NCI-H526 treated with DMSO at 0.1 percent for 48 hours (cell line): ENCODE measurements around the gene GPSM1.

Source experiments
- DNase-seq: peaks from one replicate; lab custom pipeline; 2025; lab: John Stamatoyannopoulos, UW

Gene GPSM1, protein sequence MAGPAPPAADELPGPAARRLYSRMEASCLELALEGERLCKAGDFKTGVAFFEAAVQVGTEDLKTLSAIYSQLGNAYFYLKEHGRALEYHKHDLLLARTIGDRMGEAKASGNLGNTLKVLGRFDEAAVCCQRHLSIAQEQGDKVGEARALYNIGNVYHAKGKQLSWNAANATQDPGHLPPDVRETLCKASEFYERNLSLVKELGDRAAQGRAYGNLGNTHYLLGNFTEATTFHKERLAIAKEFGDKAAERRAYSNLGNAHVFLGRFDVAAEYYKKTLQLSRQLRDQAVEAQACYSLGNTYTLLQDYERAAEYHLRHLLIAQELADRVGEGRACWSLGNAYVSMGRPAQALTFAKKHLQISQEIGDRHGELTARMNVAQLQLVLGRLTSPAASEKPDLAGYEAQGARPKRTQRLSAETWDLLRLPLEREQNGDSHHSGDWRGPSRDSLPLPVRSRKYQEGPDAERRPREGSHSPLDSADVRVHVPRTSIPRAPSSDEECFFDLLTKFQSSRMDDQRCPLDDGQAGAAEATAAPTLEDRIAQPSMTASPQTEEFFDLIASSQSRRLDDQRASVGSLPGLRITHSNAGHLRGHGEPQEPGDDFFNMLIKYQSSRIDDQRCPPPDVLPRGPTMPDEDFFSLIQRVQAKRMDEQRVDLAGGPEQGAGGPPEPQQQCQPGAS

GRCh38 chr9:136327304-136327974 lies at the start of gene GPSM1:
TSS of gene GPSM1 (plus strand) at chr9:136327539. CDS start at chr9:136327696, 157 bp downstream.
- DNase-seq: no peak

- DNase-seq: no peak
Measured at GRCh38 chr9:136277746-136278145, 49.6 kb upstream of the GPSM1 start.

DNA sequence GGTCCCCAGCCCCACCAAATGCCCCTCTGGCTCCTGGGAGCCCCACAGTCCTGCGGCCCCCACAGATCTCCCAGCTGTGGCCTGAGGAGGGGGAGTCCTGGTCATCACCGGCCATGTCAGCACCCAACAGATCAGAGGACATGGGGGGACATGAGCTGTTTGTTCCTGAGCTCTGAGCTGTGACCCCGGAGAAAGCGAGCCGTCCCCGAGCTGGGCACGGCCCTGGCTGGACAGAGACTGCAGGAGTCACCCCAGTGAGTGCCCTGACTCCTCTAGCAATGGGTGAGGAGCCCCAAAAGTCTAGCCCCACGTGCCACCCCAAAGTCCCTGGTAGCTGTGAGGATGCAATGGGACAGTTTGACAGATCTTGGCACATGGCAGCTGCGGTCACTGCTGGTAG lies 49.1 kb upstream of the GPSM1 start:
- DNase-seq: no peak

GRCh38 chr9:136278894-136279293 lies 48.4 kb upstream of the GPSM1 start:
- DNase-seq: no peak

GRCh38 chr9:136279471-136279870 lies 47.9 kb upstream of the GPSM1 start:
- DNase-seq: no peak

- no peak for DNase-seq
Measured at GRCh38 chr9:136280535-136281315, 46.6 kb upstream of the GPSM1 start.

DNA sequence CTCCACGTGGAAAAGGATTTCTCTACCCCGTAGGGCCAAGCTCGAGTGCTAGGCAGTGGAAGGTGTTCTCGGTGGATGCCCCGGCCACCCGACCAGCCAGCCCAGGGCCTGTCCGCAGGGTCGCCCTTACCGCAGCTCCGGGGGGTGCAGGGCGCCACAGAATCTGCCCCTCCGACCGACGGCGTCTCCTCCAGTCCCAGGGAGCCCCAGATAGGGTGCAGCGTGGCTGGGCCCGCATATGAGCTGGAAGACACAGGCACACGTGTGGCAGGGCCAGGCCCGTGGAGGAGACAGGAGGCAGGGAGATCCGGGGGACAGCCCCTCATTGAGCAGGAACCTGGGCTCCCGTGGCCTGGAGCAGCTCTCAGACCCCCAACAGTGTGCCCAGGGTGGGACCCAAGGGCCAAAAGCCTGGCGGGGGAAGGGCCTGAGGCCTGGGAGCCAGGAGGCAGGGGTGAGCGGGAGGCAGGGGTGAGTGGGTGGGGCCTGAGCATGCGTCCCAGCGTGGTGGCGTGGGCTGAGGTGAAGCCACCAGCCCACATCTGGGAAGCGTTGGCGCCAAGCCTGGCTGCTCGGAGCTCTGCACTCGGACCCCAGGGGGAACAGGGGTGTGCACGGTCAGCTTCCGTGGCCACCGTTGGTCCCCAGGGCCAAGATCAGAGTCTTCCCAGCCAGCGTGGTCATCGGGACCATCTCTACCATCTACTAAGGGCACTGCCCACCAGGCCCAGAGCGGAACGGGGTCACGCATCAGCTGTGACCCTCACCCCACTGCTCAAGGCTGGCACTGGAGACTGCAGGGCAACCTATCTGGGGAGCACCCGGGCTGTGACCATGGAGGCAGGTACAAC lies 45.7 kb upstream of the GPSM1 start:
- DNase-seq: no peak

GRCh38 chr9:136282272-136282861 lies 45.0 kb upstream of the GPSM1 start:
- no peak for DNase-seq

DNA sequence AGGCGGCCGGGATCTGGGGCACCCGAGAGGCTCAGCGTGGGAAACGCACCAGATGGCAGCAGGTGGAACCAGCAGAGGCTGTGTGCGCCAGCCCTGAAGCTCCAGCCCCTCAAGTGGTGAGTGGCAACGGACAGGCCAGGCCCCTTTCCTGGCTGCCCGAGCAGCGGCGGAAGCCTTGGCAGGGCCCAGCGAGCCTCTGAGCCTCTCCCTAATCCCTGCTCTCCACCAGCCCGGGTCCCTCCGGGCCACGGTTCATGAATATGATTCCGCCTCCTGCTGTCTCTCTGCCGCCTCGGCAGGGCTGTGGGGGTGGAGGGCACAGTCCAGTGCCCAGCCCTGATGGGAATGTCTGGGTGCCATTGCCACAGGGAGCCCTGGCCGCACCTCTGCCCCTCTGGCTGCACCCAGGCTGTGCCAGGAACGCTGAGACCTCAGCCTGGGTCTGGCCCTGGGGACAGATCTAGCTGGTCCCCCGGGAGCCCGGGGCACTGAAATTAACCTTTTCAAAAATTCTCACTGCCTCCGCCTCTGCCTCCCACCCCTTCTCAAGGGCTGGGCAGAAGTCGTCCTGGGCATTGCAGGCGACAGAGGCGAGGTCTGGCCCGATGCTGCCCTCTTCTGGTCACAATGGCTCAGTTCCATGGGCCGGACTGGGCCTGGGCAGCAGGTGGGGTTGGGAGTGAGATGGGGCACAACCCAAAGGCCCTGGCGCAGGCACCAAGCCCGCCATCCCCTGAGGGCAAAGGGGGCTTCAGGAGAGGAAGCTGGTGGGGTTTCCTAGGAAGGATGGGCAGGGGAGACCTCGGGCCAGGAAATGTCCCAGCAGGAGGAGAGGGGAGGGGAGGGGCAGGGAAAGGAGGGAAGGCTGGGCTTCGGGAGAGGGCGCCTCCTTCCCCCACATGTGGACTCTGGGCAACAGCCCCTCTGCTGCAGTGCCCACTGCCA lies 43.8 kb upstream of the GPSM1 start:
- DNase-seq: peak; percentile 14

DNA sequence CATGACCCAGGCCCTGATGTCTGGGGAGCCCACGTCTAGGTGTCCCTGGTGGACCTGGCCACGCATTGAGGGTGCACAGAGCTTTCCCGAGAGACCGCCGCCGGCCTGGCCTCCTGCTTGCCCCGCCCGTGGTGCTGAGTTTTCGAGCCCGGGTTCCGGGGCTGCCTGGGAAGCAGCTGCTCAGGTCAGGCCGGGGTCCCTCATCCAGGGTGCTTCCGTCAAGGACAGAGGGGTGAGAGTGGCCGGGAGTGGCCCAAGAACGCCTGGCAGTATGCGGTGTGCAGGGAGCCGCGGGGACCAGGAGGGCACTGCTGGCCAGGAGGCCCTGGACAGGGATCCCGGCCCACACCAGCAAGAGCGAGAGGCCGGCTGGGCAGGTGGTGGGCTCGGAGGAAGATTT lies 43.0 kb upstream of the GPSM1 start:
- no peak for DNase-seq

- no peak for DNase-seq
Measured at GRCh38 chr9:136284951-136285350, 42.4 kb upstream of the GPSM1 start.

DNA sequence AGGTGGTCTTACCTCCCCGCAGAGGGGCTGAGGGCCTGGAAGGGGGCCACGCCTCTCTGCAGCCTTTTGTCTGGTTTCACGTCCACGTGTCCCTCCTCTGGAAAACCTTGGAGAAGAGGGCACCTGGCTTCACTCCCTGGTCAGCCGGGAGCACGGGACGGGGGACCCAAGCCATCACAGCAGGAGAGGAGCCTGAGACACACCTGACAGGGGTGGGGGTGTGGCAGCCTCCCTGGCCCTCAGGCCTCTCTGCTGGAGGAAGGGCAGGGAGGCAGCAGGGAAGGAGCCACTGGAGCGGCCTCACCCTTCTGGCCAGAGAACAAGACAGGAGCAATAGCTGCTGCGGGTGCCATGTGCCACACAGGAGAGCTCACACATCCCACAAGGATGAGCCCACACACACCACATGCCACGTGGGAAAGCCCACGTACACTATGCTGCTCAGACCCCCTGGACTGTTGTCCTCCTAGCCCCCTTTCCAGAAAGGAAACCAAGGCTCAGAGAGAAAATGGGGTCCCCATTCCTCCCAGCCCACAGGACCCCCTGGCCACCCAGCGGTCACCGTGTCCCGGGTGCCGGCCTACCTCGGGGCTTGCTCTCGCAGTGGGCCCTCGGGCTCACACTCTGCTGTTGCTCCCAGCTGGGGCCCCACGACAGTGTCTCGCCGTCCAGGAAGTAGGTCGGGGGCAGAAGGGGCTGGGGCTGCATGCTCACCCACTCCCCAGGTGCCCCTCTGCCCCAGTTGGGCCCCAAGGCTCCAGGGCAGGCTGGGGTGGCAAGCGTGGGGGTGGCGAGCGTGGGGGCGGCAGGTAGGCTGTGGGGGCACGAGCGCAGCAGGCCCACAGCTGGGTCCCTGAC lies 41.6 kb upstream of the GPSM1 start:
- DNase-seq: no peak

GRCh38 chr9:136286359-136286986 lies 40.9 kb upstream of the GPSM1 start:
- no peak for DNase-seq

DNA sequence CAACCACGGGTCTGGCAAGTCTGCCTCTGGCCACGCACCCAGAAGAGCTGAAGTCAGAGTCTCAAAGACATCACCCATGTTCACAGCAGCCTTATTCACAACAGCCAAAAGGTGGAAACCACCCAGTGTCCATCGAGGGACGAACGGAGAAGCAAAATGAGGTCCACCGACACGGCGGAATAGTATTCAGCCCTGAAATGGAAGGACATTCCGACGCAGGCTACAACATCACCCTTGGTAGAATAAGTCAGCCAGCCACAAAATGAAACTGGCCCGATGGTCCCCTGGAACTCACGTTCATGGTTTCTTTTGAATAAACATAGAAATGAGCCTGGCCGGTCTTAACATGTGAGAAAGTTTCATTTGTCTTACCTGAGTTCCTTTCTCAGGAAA lies 40.4 kb upstream of the GPSM1 start:
- no peak for DNase-seq

DNA sequence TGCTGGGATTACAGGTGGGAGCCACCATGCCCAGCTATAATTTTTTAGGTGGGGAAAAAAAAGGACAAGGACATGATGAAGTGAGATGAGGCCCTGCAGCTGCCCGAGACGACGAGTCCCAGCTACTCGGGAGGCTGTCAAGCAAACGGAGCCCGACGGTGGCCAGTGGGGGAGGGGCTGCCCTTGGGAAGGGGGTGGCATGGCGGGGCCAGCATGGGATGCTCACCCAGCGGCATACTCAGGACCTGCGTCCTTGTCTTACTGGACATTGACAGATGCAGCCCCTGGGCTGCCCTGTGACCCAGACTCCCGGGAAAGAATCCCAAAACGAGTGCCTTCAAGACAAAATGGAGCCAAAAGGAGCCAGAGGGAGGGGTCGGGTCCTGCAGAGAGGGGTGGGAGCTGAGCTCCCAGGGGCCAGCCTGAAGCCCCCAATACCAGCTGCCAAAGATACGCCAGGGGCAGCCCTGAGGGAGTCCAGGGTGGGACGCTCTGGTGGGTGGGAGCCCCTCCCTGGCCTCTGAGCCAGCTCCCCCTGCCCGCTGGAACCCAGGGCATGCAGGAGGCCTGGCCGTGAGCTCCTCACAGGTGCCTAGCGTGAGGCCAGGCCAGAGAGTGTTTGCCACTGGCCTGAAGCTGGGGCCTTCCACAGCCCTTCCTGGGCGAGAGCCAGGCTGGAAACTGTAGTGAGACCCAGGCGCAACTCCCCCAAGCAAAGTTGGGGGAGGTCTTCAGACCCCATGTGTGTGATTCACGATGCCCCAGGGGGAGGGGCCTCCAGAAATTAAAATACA lies 39.2 kb upstream of the GPSM1 start:
- DNase-seq: no peak

- DNase-seq: no peak
Measured at GRCh38 chr9:136289651-136290507, 37.5 kb upstream of the GPSM1 start.
